H9 (cell line): ENCODE data around the gene KCNMA1. TPM values are rescaled to one million over a fixed set of nuclear protein-coding genes. Genes with fewer than 3 reads are reported as not detected.

ENCODE experiments used
- DNase-seq: peaks from one replicate; pipeline ENCODE4 v3.0.0-alpha.2; 2017
- H2AFZ ChIP-seq: one replicate; pipeline ENCODE4 v1.6.1; 2013; ENCODE audit warnings: mild to moderate bottlenecking, low read length, control low read depth, moderate library complexity
- H2AK5ac ChIP-seq: 2 replicates; pipeline ENCODE4 v1.6.1; 2013; ENCODE audit warnings: low read length, control low read depth, mixed read lengths; ENCODE audit not compliant: insufficient read length
- H2BK120ac ChIP-seq: one replicate; pipeline ENCODE4 v1.6.1; 2013; ENCODE audit warnings: low read depth, mild to moderate bottlenecking, low read length, control low read depth, inconsistent platforms; ENCODE audit not compliant: poor library complexity, severe bottlenecking
- H2BK12ac ChIP-seq: 2 replicates; pipeline ENCODE4 v1.6.1; 2013; ENCODE audit warnings: low read length, control low read depth, mixed read lengths, low read depth; ENCODE audit not compliant: insufficient read length
- H2BK15ac ChIP-seq: 2 replicates; pipeline ENCODE4 v1.6.1; 2013; ENCODE audit warnings: low read depth, low read length, control low read depth
- H2BK20ac ChIP-seq: one replicate; pipeline ENCODE4 v1.6.1; 2013; ENCODE audit warnings: low read depth, mild to moderate bottlenecking, low read length, control low read depth, inconsistent platforms; ENCODE audit not compliant: poor library complexity, severe bottlenecking
- H2BK5ac ChIP-seq: 2 replicates; pipeline ENCODE4 v1.6.1; 2013; ENCODE audit warnings: low read length, control low read depth, mixed read lengths; ENCODE audit not compliant: insufficient read length
- H3K14ac ChIP-seq: 2 replicates; pipeline ENCODE4 v1.6.1; 2013; ENCODE audit warnings: low read length, control low read depth; ENCODE audit not compliant: insufficient read depth
- H3K18ac ChIP-seq: 2 replicates; pipeline ENCODE4 v1.6.1; 2013; ENCODE audit warnings: low read depth, mild to moderate bottlenecking, mixed read lengths, low read length, control low read depth; ENCODE audit not compliant: insufficient read length
- H3K23ac ChIP-seq: 2 replicates; pipeline ENCODE4 v1.6.1; 2013; ENCODE audit warnings: low read length, control low read depth, mixed read lengths, low read depth; ENCODE audit not compliant: insufficient read length
- H3K23me2 ChIP-seq: 2 replicates; pipeline ENCODE4 v1.6.1; 2013; ENCODE audit warnings: low read depth, mild to moderate bottlenecking, mixed read lengths, low read length, control low read depth; ENCODE audit not compliant: insufficient read length, poor library complexity, severe bottlenecking
- H3K27ac ChIP-seq: 2 replicates; pipeline ENCODE4 v1.5.1; 2013; ENCODE audit warnings: low read length, control low read depth, mixed read lengths, low read depth; ENCODE audit not compliant: insufficient read length
- H3K27me3 ChIP-seq: 2 replicates; pipeline ENCODE4 v1.6.1; 2013; ENCODE audit warnings: low read length, control low read depth, inconsistent platforms; ENCODE audit not compliant: insufficient read depth
- H3K4ac ChIP-seq: 2 replicates; pipeline ENCODE4 v1.6.1; 2013; ENCODE audit warnings: low read depth, mild to moderate bottlenecking, control low read depth, inconsistent platforms, low read length, moderate library complexity
- H3K4me1 ChIP-seq: 2 replicates; pipeline ENCODE4 v1.6.1; 2013; ENCODE audit warnings: low read length, control low read depth, inconsistent platforms; ENCODE audit not compliant: insufficient read depth
- H3K4me2 ChIP-seq: 2 replicates; pipeline ENCODE4 v1.6.1; 2013; ENCODE audit warnings: low read length, control low read depth, mixed read lengths; ENCODE audit not compliant: insufficient read length, insufficient read depth
- H3K56ac ChIP-seq: 2 replicates; pipeline ENCODE4 v1.6.1; 2013; ENCODE audit warnings: low read depth, mild to moderate bottlenecking, mixed read lengths, low read length, control low read depth; ENCODE audit not compliant: insufficient read length
- H3K79me1 ChIP-seq: 2 replicates; pipeline ENCODE4 v1.6.1; 2013; ENCODE audit warnings: low read depth, mild to moderate bottlenecking, moderate library complexity, low read length, control low read depth, inconsistent platforms; ENCODE audit not compliant: insufficient read depth, poor library complexity, severe bottlenecking
- H3K79me2 ChIP-seq: 2 replicates; pipeline ENCODE4 v1.6.1; 2013; ENCODE audit warnings: low read length, control low read depth, inconsistent platforms; ENCODE audit not compliant: insufficient read depth
- H3K9ac ChIP-seq: 2 replicates; pipeline ENCODE4 v1.6.1; 2013; ENCODE audit warnings: low read length, control low read depth, mixed read lengths; ENCODE audit not compliant: insufficient read length; ENCODE audit errors: extremely low read depth
- H3K9me3 ChIP-seq: one replicate; pipeline ENCODE4 v1.6.1; 2013; ENCODE audit warnings: low read depth, low read length, inconsistent platforms; ENCODE audit not compliant: control insufficient read depth
- H3T11ph ChIP-seq: one replicate; pipeline ENCODE4 v1.6.1; 2013; ENCODE audit warnings: mild to moderate bottlenecking, low read length, control low read depth, inconsistent platforms
- H4K20me1 ChIP-seq: one replicate; pipeline ENCODE4 v1.6.1; 2013; ENCODE audit not compliant: control insufficient read depth, insufficient read length, insufficient read depth
- H4K5ac ChIP-seq: 2 replicates; pipeline ENCODE4 v1.6.1; 2013; ENCODE audit warnings: low read depth, mild to moderate bottlenecking, mixed read lengths, low read length, control low read depth; ENCODE audit not compliant: insufficient read length
- H4K8ac ChIP-seq: replicated peaks from 2 replicates; pipeline ENCODE4 v1.6.1; 2013; ENCODE audit warnings: low read length, control low read depth, mixed read lengths, low read depth; ENCODE audit not compliant: insufficient read length
- H4K91ac ChIP-seq: 2 replicates; pipeline ENCODE4 v1.6.1; 2013; ENCODE audit warnings: low read depth, mild to moderate bottlenecking, moderate library complexity, mixed read lengths, low read length, control low read depth; ENCODE audit not compliant: insufficient read length
- H3K27ac Mint-ChIP-seq, 3 experiments: 2 replicates in 2 of 3; 3 replicates in 1 of 3; pipeline ENCODE4 v1.8.0; 2020 to 2021; ENCODE audit warnings: mixed read lengths in 3 of 3, mild to moderate bottlenecking in 1 of 3, moderate library complexity in 1 of 3
- H3K27me3 Mint-ChIP-seq: 2 replicates; pipeline ENCODE4 v1.8.0; 2021; ENCODE audit warnings: low read depth, mild to moderate bottlenecking, moderate library complexity, mixed read lengths
- H3K36me3 Mint-ChIP-seq, 3 experiments: 2 replicates in 2 of 3; 3 replicates in 1 of 3; pipeline ENCODE4 v1.8.0; 2020 to 2021; ENCODE audit warnings: low read depth in 3 of 3, mixed read lengths in 3 of 3; ENCODE audit not compliant: insufficient read depth in 1 of 3
- H3K4me1 Mint-ChIP-seq, 2 experiments: 2 replicates each; pipeline ENCODE4 v1.8.0; 2020; ENCODE audit warnings: mixed read lengths in 2 of 2
- H3K4me3 Mint-ChIP-seq, 2 experiments: 2 replicates in 1 of 2; 3 replicates in 1 of 2; pipeline ENCODE4 v1.8.0; 2020 to 2021; ENCODE audit warnings: mild to moderate bottlenecking in 2 of 2, mixed read lengths in 2 of 2, moderate library complexity in 1 of 2
- H3K9me3 Mint-ChIP-seq, 2 experiments: 2 replicates in 1 of 2; 3 replicates in 1 of 2; pipeline ENCODE4 v1.8.0; 2020; ENCODE audit warnings: mild to moderate bottlenecking in 2 of 2, mixed read lengths in 2 of 2, moderate library complexity in 1 of 2
- WGBS: extraction: QIAGEN DNeasy Blood & Tissue Kit; methylation state at CpG from one replicate; pipeline ENCODE4 v1.1.7; 2013; ENCODE audit warnings: missing lambda C conversion rate, low lambda C conversion rate, mixed read lengths; ENCODE audit not compliant: insufficient read length; ENCODE audit errors: extremely low coverage; 5-methylcytosine and 5-hydroxymethylcytosine counted together
- total RNA-seq: library from RNA; stranded (reverse); gene quantifications from 2 replicates; pipeline ENCODE4 v1.2.1, GENCODE V29; 2021
- TF ChIP-seq, protein P1 (sequence below): fragments of 200-600 bp; sonication (generic); conservative IDR thresholded peaks from 3 replicates; pipeline ENCODE4 v1.8.0; 2021; ENCODE audit warnings: antibody characterized with exemption, mild to moderate bottlenecking

Gene KCNMA1
- total RNA-seq, 1 experiment from 2014 or later, result 2.0 TPM

GRCh38 chr10:77325233-77325537 is 312.4 kb downstream of the KCNMA1 start:
- no peak overlapping the region for H3K4me3 Mint-ChIP-seq
- no peaks in the 10 kb centered on the region for H3K27me3 ChIP-seq
- H3K14ac ChIP-seq, result no peak overlapping the region
- H3K79me1 ChIP-seq, result no peaks in the 10 kb centered on the region
- H2BK12ac ChIP-seq, result no peak overlapping the region
- H3K27ac ChIP-seq, result no peak overlapping the region
- no peak overlapping the region for H2BK5ac ChIP-seq
- no peaks in the 10 kb centered on the region for H4K20me1 ChIP-seq
- H3K18ac ChIP-seq, result no peak overlapping the region
- no peak overlapping the region for H3T11ph ChIP-seq
- no peak overlapping the region for H3K23ac ChIP-seq
- no peak for DNase-seq
- peaks cover 0 to 2% (median 0%) of the 10 kb centered on the region in 3 experiments; a peak in 1 of 7 replicates for H3K36me3 Mint-ChIP-seq
- H3K56ac ChIP-seq, result no peak overlapping the region
- peaks cover 4% of the 10 kb centered on the region; the same call in 1 of the 2 replicates for H3K4me1 ChIP-seq
- H2BK120ac ChIP-seq, result no peak overlapping the region
- no peaks in the 10 kb centered on the region for H3K79me2 ChIP-seq
- peaks cover 2 to 3% of the 10 kb centered on the region in 2 experiments; a peak in 1 of 5 replicates for H3K9me3 Mint-ChIP-seq
- H3K23me2 ChIP-seq, result no peaks in the 10 kb centered on the region
- no peak overlapping the region for H3K27ac Mint-ChIP-seq
- H4K91ac ChIP-seq, result no peak overlapping the region
- H4K5ac ChIP-seq, result no peak overlapping the region
- no CpG with 5 or more reads among the region's 4 CpGs for WGBS
- peaks cover 21 to 22% of the 10 kb centered on the region in 2 experiments for H3K4me1 Mint-ChIP-seq
- no peaks in the 10 kb centered on the region for H3K9me3 ChIP-seq
- TF ChIP-seq, protein P1, sequence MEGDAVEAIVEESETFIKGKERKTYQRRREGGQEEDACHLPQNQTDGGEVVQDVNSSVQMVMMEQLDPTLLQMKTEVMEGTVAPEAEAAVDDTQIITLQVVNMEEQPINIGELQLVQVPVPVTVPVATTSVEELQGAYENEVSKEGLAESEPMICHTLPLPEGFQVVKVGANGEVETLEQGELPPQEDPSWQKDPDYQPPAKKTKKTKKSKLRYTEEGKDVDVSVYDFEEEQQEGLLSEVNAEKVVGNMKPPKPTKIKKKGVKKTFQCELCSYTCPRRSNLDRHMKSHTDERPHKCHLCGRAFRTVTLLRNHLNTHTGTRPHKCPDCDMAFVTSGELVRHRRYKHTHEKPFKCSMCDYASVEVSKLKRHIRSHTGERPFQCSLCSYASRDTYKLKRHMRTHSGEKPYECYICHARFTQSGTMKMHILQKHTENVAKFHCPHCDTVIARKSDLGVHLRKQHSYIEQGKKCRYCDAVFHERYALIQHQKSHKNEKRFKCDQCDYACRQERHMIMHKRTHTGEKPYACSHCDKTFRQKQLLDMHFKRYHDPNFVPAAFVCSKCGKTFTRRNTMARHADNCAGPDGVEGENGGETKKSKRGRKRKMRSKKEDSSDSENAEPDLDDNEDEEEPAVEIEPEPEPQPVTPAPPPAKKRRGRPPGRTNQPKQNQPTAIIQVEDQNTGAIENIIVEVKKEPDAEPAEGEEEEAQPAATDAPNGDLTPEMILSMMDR, result no peak
- H2AK5ac ChIP-seq, result no peak overlapping the region
- H4K8ac ChIP-seq, result no peak overlapping the region
- H2AFZ ChIP-seq, result no peak overlapping the region
- H3K27me3 Mint-ChIP-seq, result peaks cover 2% of the 10 kb centered on the region; the same call in 1 of the 2 replicates
- H3K9ac ChIP-seq, result no peak overlapping the region
- no peak overlapping the region for H2BK15ac ChIP-seq
- no peak overlapping the region for H3K4ac ChIP-seq
- H3K4me2 ChIP-seq, result no peak overlapping the region
- no peak overlapping the region for H2BK20ac ChIP-seq
